HFFc6 (cell line): ENCODE results near the gene HGFAC. TPM values are rescaled to one million over a fixed set of nuclear protein-coding genes. Genes with fewer than 3 reads are reported as not detected.

Experiments used
- DNase-seq: peaks from one replicate; pipeline ENCODE4 v3.0.0-alpha.2; 2018
- H3K27ac Mint-ChIP-seq: 2 replicates; pipeline ENCODE4 v1.8.0; 2020; ENCODE audit warnings: mild to moderate bottlenecking, mixed read lengths
- H3K27me3 Mint-ChIP-seq: 2 replicates; pipeline ENCODE4 v1.8.0; 2021; ENCODE audit warnings: mild to moderate bottlenecking, moderate library complexity, mixed read lengths; ENCODE audit not compliant: insufficient read depth
- H3K36me3 Mint-ChIP-seq: 2 replicates; pipeline ENCODE4 v1.8.0; 2021; ENCODE audit warnings: low read depth, mixed read lengths
- H3K4me1 Mint-ChIP-seq: 2 replicates; pipeline ENCODE4 v1.8.0; 2020; ENCODE audit warnings: low read depth, mixed read lengths
- H3K4me3 Mint-ChIP-seq: 2 replicates; pipeline ENCODE4 v1.8.0; 2020; ENCODE audit warnings: mild to moderate bottlenecking, moderate library complexity, mixed read lengths
- H3K9me3 Mint-ChIP-seq: 2 replicates; pipeline ENCODE4 v1.8.0; 2020; ENCODE audit warnings: mild to moderate bottlenecking, mixed read lengths
- total RNA-seq, 6 experiments: library from RNA; stranded (reverse); fragmentation: NEBNext Ultra II Directional; extraction: Animal tissue kit (Norgen Biotek cat#: 25700); gene quantifications; 2 replicates in 1 of 6; 3 replicates in 5 of 6; pipeline ENCODE4 v1.2.3, GENCODE V29; 2021
- TF ChIP-seq, protein P1 (sequence below): fragments of 200-600 bp; sonication (generic); IDR thresholded peaks from 2 replicates; pipeline ENCODE4 v1.5.0; 2021; ENCODE audit warnings: antibody characterized with exemption, mild to moderate bottlenecking

The HGFAC gene
- total RNA-seq, 6 experiments from 2014 or later = 0.07 TPM; not detected in 5

DNA sequence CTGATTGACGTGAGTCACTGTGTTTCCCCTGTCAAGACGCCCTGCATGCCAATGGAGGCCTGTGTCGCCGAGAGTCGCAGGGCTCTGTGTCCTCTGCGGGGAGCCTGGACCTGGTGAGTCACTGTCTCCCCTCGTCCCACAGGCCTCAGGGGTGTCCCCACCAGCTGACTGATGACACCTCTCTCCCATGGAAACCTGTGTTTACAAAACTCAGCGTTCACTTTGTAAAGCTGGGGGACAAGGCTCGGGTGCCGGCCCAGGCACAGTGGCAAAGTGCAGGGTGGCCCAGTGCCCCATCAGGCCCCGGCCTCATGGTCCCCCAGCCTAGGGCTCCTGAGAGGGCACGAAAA is 21.2 kb upstream of the HGFAC start:
- H3K36me3 Mint-ChIP-seq = peaks cover 6% of the 10 kb centered on the region
- H3K4me3 Mint-ChIP-seq = no peak overlapping the region
- no peak overlapping the region for H3K27ac Mint-ChIP-seq
- no peak for DNase-seq
- no peaks in the 10 kb centered on the region for H3K9me3 Mint-ChIP-seq
- TF ChIP-seq, protein P1, sequence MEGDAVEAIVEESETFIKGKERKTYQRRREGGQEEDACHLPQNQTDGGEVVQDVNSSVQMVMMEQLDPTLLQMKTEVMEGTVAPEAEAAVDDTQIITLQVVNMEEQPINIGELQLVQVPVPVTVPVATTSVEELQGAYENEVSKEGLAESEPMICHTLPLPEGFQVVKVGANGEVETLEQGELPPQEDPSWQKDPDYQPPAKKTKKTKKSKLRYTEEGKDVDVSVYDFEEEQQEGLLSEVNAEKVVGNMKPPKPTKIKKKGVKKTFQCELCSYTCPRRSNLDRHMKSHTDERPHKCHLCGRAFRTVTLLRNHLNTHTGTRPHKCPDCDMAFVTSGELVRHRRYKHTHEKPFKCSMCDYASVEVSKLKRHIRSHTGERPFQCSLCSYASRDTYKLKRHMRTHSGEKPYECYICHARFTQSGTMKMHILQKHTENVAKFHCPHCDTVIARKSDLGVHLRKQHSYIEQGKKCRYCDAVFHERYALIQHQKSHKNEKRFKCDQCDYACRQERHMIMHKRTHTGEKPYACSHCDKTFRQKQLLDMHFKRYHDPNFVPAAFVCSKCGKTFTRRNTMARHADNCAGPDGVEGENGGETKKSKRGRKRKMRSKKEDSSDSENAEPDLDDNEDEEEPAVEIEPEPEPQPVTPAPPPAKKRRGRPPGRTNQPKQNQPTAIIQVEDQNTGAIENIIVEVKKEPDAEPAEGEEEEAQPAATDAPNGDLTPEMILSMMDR = no peak
- H3K27me3 Mint-ChIP-seq = peaks cover 2% of the 10 kb centered on the region; the same call in 1 of the 2 replicates
- no peaks in the 10 kb centered on the region for H3K4me1 Mint-ChIP-seq

DNA sequence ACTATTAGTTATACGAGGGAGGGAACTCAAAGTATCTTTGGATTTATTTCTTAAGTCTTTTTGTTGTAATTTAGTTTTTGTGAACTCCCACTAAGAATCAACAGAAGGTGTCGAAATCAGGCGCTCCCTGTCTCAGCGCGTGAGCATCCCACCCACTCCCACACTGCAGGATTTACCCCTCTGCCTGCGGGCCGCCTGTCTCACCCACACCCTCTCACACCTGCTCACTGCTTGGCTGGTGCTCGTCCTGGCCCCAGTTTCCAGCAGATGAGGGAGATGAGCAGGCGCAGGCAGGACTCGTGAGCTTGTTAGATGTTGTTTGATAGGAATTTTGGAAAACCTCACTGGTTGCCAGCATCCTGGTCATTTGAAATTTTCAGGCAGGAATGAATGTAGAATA is 20.8 kb upstream of the HGFAC start:
- no peak for DNase-seq
- peaks cover 2% of the 10 kb centered on the region; the same call in 1 of the 2 replicates for H3K27me3 Mint-ChIP-seq
- no peaks in the 10 kb centered on the region for H3K9me3 Mint-ChIP-seq
- H3K27ac Mint-ChIP-seq = no peak overlapping the region
- TF ChIP-seq, protein P1 = no peak
- H3K4me3 Mint-ChIP-seq = no peak overlapping the region
- H3K4me1 Mint-ChIP-seq = no peaks in the 10 kb centered on the region
- H3K36me3 Mint-ChIP-seq = peaks cover 6% of the 10 kb centered on the region

DNA sequence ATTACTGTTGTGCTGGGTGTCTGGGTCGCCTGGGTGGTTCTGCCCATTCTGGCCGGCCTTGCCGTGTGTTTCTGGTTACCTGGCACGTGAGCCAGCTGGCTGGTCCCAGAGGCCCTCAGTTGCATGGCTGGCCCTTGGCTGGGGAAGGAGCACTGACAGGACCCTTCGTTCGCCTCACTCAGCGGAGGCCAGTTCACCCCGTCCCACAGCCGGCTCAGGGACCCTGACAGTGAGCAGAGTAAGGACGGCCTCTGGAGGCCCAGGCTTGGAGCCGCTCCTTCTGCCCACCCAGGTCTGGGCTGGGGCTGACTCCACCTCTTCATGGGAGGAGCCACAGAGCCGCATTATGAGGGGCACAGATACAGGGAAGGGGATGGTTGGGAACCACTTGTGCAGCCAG is 20.3 kb upstream of the HGFAC start:
- no peak overlapping the region for H3K27ac Mint-ChIP-seq
- H3K4me3 Mint-ChIP-seq = no peak overlapping the region
- H3K27me3 Mint-ChIP-seq = peaks cover 2% of the 10 kb centered on the region; the same call in 1 of the 2 replicates
- DNase-seq = no peak
- H3K4me1 Mint-ChIP-seq = no peaks in the 10 kb centered on the region
- TF ChIP-seq, protein P1 = no peak
- H3K9me3 Mint-ChIP-seq = no peaks in the 10 kb centered on the region
- peaks cover 6% of the 10 kb centered on the region for H3K36me3 Mint-ChIP-seq

DNA sequence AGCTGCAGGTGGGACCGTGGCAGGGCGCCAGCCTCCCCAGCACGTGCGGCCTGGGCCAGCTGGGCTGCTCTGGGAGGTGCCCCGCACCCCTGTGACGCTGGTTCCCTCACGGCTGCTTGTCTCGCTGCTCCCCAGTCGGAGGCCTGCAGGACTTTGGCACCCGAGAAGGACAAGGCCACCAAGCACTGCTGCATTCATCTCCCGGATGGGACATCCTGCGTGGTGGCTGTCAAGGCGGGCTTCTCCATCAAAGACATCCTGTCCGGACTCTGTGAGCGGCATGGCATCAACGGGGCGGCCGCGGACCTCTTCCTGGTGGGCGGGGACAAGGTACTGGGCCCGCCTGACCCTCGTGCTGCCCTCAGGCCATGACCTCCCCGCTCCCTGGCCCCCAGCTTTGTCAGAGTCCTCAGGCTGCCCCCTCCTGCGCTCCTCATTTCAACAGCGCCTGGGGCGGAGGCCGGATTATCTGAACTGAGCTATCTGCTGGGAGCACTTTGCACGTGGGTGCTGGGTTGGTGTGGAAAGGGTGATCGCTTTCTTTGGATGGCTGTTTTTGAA is 19.4 kb upstream of the HGFAC start:
- TF ChIP-seq, protein P1 = no peak
- no peak overlapping the region for H3K27ac Mint-ChIP-seq
- H3K4me3 Mint-ChIP-seq = no peak overlapping the region
- H3K36me3 Mint-ChIP-seq = peaks cover 2% of the 10 kb centered on the region
- H3K27me3 Mint-ChIP-seq = peaks cover 2% of the 10 kb centered on the region; the same call in 1 of the 2 replicates
- no peak for DNase-seq
- no peaks in the 10 kb centered on the region for H3K9me3 Mint-ChIP-seq
- H3K4me1 Mint-ChIP-seq = no peaks in the 10 kb centered on the region

GRCh38 chr4:3422808-3423297 is 18.9 kb upstream of the HGFAC start:
- TF ChIP-seq, protein P1 = no peak
- H3K27me3 Mint-ChIP-seq = peaks cover 2% of the 10 kb centered on the region
- H3K4me3 Mint-ChIP-seq = no peak overlapping the region
- no peaks in the 10 kb centered on the region; the same call in 1 of the 2 replicates for H3K36me3 Mint-ChIP-seq
- no peak for DNase-seq
- no peaks in the 10 kb centered on the region for H3K4me1 Mint-ChIP-seq
- no peak overlapping the region for H3K27ac Mint-ChIP-seq
- no peaks in the 10 kb centered on the region for H3K9me3 Mint-ChIP-seq

GRCh38 chr4:3423406-3423805 is 18.4 kb upstream of the HGFAC start:
- H3K4me3 Mint-ChIP-seq = no peak overlapping the region
- H3K36me3 Mint-ChIP-seq = no peaks in the 10 kb centered on the region
- DNase-seq = no peak
- no peaks in the 10 kb centered on the region for H3K4me1 Mint-ChIP-seq
- no peak overlapping the region for H3K27ac Mint-ChIP-seq
- TF ChIP-seq, protein P1 = no peak
- H3K27me3 Mint-ChIP-seq = peaks cover 2% of the 10 kb centered on the region
- no peaks in the 10 kb centered on the region for H3K9me3 Mint-ChIP-seq
